Measurements from ENCODE around the gene ZNF599. TPM values are rescaled to one million over a fixed set of nuclear protein-coding genes. Genes with fewer than 3 reads are reported as not detected.

The ZNF599 gene
- total RNA-seq, 1 donor from 2014 or later = 5.9 TPM

DNA sequence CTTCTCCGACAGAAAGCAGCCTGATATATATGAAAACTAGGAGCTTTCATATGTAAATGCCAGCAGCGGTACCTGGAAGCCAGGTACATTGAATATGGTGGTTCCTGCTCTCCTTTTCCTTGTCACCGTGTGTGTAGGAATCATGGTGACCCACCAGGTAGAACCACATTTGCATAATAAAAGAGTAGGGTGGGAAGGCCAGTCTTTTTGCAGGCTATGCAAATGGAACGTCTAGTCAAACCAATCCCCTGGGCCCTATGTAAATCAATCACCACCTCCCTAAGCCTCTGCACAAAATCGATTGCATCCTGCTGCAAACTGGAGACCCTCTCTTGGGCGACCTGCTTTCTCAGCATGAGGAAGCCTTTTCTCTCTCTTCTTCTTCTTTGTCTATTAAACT lies 61.1 kb downstream of the ZNF599 start:
- Histone ChIP-seq H3K4me3 (no peak overlapping the region), H3K36me3 (no peaks in the 10 kb centered on the region), H3K9me3 (peaks cover 10% of the 10 kb centered on the region), H3K4me1 (no peaks in the 10 kb centered on the region), H3K27ac (no peak overlapping the region), H3K27me3 (ENCODE audit: low read depth) (no peaks in the 10 kb centered on the region)
- intact Hi-C loops (cut with DNase I) = loop anchor here (5.0 kb wide), 1 partner anchor 75 kb away; no protein-coding TSS in a partner anchor
- DNase-seq (no peak), ATAC-seq (no peak)
- TF ChIP-seq, protein P1, sequence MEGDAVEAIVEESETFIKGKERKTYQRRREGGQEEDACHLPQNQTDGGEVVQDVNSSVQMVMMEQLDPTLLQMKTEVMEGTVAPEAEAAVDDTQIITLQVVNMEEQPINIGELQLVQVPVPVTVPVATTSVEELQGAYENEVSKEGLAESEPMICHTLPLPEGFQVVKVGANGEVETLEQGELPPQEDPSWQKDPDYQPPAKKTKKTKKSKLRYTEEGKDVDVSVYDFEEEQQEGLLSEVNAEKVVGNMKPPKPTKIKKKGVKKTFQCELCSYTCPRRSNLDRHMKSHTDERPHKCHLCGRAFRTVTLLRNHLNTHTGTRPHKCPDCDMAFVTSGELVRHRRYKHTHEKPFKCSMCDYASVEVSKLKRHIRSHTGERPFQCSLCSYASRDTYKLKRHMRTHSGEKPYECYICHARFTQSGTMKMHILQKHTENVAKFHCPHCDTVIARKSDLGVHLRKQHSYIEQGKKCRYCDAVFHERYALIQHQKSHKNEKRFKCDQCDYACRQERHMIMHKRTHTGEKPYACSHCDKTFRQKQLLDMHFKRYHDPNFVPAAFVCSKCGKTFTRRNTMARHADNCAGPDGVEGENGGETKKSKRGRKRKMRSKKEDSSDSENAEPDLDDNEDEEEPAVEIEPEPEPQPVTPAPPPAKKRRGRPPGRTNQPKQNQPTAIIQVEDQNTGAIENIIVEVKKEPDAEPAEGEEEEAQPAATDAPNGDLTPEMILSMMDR (IDR thresholded peaks at IDR 0.05) = no peak

Other genes starting within 250 kb of the ZNF599 start
- gene SCGB2B2, start 96.1 kb downstream of the ZNF599 start, total RNA-seq = 1.5 TPM
- gene ZNF302, start 95.5 kb downstream of the ZNF599 start, total RNA-seq = 27.2 TPM
- gene ZNF181, start 39.0 kb downstream of the ZNF599 start, total RNA-seq = 12.4 TPM
- 3.5 TPM for gene ZNF30, start 153.7 kb upstream of the ZNF599 start, total RNA-seq
- 12.1 TPM for gene ZNF792, start 191.0 kb upstream of the ZNF599 start, total RNA-seq
- 90.7 TPM for gene GRAMD1A, start 227.1 kb upstream of the ZNF599 start, total RNA-seq